OCI-LY3 (cell line): ENCODE results near the gene CTNNA3.

ENCODE experiments used
- H2AFZ ChIP-seq: fragments of 200-600, 300-600 bp; shearing (Covaris generic); 2 replicates; pipeline ENCODE4 v1.6.0; 2014; ENCODE audit warnings: antibody characterized with exemption, low read depth, low read length
- H3K27ac ChIP-seq: fragments of 200-600, 300-600 bp; sonication (generic); 2 replicates; pipeline ENCODE4 v1.5.1; 2014; ENCODE audit warnings: mild to moderate bottlenecking, low read length, moderate library complexity, mixed read lengths
- H3K27me3 ChIP-seq: fragments of 200-600, 300-600 bp; sonication (generic); 2 replicates; pipeline ENCODE4 v1.6.1; 2014; ENCODE audit warnings: low read depth, low read length, mixed read lengths
- H3K36me3 ChIP-seq: fragments of 200-600, 300-600 bp; sonication (generic); replicated peaks from 2 replicates; pipeline ENCODE3; 2014; ENCODE audit warnings: low read depth, low read length, mixed read lengths
- H3K4me1 ChIP-seq: fragments of 300-600, 200-600 bp; sonication (generic); 2 replicates; pipeline ENCODE4 v1.6.1; 2014; ENCODE audit warnings: low read length, mixed read lengths
- H3K4me2 ChIP-seq: fragments of 200-600, 300-600 bp; sonication (generic); 2 replicates; pipeline ENCODE4 v1.6.1; 2014; ENCODE audit warnings: low read length, mixed read lengths
- H3K4me3 ChIP-seq: fragments of 300-600, 200-600 bp; sonication (generic); 2 replicates; pipeline ENCODE4 v1.5.1; 2014; ENCODE audit warnings: antibody characterized with exemption, mild to moderate bottlenecking, low read length, moderate library complexity
- H3K79me2 ChIP-seq: fragments of 300-600, 200-600 bp; shearing (Covaris generic); 2 replicates; pipeline ENCODE4 v1.6.1; 2014; ENCODE audit warnings: mild to moderate bottlenecking, low read length, mixed read lengths
- H3K9ac ChIP-seq: fragments of 300-600, 200-600 bp; shearing (Covaris generic); 2 replicates; pipeline ENCODE4 v1.6.0; 2014; ENCODE audit warnings: mild to moderate bottlenecking, low read length, moderate library complexity
- H3K9me3 ChIP-seq: fragments of 200-600, 300-600 bp; shearing (Covaris generic); 2 replicates; pipeline ENCODE4 v1.6.1; 2014; ENCODE audit warnings: low read length, mixed read lengths; ENCODE audit not compliant: insufficient read depth
- H4K20me1 ChIP-seq: fragments of 200-600, 300-600 bp; sonication (generic); 2 replicates; pipeline ENCODE4 v1.6.1; 2016; ENCODE audit warnings: low read length, mixed read lengths; ENCODE audit not compliant: insufficient read depth
- EZH2phosphoT487 ChIP-seq: fragments of 200-600 bp; shearing (Covaris generic); IDR thresholded peaks from 2 replicates; pipeline ENCODE4 v1.6.1; 2018; ENCODE audit warnings: antibody characterized with exemption, mixed run types, low read depth
- TF ChIP-seq, protein P1 (sequence below): fragments of 200-600, 300-600 bp; sonication (generic); IDR thresholded peaks from 2 replicates; pipeline ENCODE4 v1.5.1; 2014; ENCODE audit warnings: antibody characterized with exemption, low read length, low read depth

CTNNA3 gene

DNA sequence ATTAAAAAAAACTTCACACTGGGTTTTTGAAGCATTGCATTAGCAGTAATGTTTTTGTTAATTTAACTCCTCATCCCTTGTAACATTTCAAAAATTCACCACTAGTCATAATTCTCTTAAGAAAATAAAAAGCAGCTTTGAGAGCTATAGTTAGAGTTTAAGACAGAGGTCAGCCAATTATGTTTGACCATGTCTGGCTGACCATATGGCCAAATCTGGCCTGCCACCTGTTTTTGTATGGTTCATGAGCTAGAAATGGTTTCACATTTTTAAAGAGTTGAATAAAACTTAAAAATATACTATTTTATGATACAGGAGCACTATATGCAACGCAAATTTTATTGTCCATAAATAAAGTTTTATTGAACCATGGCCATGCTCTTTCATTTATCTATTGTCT lies 843.2 kb downstream of the CTNNA3 start:
- H3K79me2 ChIP-seq = no peaks in the 10 kb centered on the region
- no peaks in the 10 kb centered on the region for H3K36me3 ChIP-seq
- no peak overlapping the region for H3K4me3 ChIP-seq
- H3K27me3 ChIP-seq = no peaks in the 10 kb centered on the region
- no peak overlapping the region for H3K9ac ChIP-seq
- TF ChIP-seq EZH2phosphoT487 = no peak
- TF ChIP-seq, protein P1, sequence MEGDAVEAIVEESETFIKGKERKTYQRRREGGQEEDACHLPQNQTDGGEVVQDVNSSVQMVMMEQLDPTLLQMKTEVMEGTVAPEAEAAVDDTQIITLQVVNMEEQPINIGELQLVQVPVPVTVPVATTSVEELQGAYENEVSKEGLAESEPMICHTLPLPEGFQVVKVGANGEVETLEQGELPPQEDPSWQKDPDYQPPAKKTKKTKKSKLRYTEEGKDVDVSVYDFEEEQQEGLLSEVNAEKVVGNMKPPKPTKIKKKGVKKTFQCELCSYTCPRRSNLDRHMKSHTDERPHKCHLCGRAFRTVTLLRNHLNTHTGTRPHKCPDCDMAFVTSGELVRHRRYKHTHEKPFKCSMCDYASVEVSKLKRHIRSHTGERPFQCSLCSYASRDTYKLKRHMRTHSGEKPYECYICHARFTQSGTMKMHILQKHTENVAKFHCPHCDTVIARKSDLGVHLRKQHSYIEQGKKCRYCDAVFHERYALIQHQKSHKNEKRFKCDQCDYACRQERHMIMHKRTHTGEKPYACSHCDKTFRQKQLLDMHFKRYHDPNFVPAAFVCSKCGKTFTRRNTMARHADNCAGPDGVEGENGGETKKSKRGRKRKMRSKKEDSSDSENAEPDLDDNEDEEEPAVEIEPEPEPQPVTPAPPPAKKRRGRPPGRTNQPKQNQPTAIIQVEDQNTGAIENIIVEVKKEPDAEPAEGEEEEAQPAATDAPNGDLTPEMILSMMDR = no peak
- no peaks in the 10 kb centered on the region for H3K9me3 ChIP-seq
- H4K20me1 ChIP-seq = no peaks in the 10 kb centered on the region
- H3K27ac ChIP-seq = no peak overlapping the region
- no peaks in the 10 kb centered on the region for H3K4me1 ChIP-seq
- H2AFZ ChIP-seq = no peak overlapping the region
- no peak overlapping the region for H3K4me2 ChIP-seq

DNA sequence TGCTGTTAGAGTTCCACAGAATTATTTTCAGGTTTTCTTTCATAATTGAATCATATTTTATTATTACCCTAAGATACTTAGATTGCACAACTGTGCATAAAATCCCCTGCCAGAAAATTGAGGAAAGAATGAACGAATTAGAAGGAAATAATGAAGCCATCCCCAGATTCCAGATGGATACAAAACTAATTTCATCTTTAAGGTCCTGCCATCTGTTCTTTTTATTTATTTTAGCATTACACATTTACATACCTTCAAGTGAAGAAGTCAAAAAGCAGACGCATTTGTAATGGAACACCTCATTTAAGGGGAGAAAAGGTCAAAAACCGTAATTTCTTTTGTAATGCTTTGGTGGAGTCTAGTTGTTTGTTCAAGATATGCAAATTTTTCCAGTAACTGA lies 847.1 kb downstream of the CTNNA3 start:
- Histone ChIP-seq H3K4me2 (no peak overlapping the region), H3K79me2 (no peaks in the 10 kb centered on the region), H2AFZ (no peak overlapping the region), H3K27ac (no peak overlapping the region), H3K36me3 (no peaks in the 10 kb centered on the region), H3K4me1 (no peaks in the 10 kb centered on the region), H3K4me3 (no peak overlapping the region), H3K9me3 (no peaks in the 10 kb centered on the region), H4K20me1 (no peaks in the 10 kb centered on the region), H3K27me3 (no peaks in the 10 kb centered on the region), H3K9ac (no peak overlapping the region)
- TF ChIP-seq, protein P1 = no peak

DNA sequence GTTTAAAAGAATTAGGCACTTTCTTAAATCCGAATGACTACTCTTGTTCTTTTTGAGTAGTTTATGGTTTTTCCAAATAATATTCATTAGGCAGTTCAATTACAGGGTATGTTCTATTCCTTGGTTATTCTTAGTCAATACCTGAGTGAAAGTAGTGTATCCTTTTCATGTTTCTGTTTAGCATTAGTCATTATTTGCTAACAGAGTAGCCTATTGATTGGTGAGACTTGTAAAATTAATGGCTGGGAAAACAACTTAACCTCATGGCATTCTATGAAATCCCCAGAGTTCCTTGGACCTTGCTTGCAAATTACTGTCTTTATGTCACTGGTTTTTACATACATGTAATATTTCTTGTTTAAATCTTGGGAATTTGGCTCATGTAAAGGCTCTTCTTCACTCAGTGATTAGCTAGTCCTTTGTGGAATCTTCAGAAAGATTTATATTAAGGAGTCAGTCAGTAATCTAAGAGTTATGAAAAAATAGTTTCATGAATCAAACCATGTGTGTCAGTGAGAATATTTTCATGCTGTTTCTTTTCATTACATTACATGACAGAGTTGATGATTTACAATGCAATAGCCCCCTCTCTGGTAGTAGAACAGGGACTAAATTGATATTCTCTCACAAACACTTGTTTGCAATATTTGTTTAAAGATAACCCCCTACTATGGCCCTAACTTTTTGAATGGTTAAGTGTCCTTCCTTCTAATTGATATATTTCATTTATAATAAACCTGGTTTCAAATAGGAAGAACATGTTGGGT lies 851.6 kb downstream of the CTNNA3 start:
- no peaks in the 10 kb centered on the region for H3K4me1 ChIP-seq
- no peak overlapping the region for H3K4me3 ChIP-seq
- TF ChIP-seq, protein P1 = no peak
- TF ChIP-seq EZH2phosphoT487 = no peak
- no peaks in the 10 kb centered on the region for H3K27me3 ChIP-seq
- H3K79me2 ChIP-seq = no peaks in the 10 kb centered on the region
- H3K4me2 ChIP-seq = no peak overlapping the region
- no peak overlapping the region for H3K27ac ChIP-seq
- H3K9ac ChIP-seq = no peak overlapping the region
- no peaks in the 10 kb centered on the region for H3K36me3 ChIP-seq
- H4K20me1 ChIP-seq = no peaks in the 10 kb centered on the region
- H2AFZ ChIP-seq = no peak overlapping the region
- H3K9me3 ChIP-seq = no peaks in the 10 kb centered on the region

DNA sequence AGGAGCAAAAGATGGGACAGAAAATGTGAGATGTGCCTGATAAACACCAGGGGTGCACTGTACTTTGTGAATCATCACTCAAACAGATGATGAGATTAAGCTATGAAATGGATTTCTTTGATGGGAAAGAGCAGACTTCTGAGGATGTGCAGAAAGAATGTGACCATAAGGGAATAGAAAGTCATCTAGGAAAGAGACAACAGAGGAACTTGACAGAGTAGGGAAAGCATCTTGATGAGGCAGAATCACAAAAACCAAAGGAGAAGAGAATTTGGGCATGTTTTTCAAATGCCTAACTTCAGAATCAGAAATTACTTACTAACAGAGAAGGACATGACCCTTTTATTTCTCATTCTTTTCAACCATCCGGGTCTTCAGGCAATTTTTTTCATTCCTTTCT lies 852.6 kb downstream of the CTNNA3 start:
- no peaks in the 10 kb centered on the region for H4K20me1 ChIP-seq
- H3K9me3 ChIP-seq = no peaks in the 10 kb centered on the region
- no peaks in the 10 kb centered on the region for H3K27me3 ChIP-seq
- H3K4me3 ChIP-seq = no peak overlapping the region
- H3K4me1 ChIP-seq = no peaks in the 10 kb centered on the region
- no peaks in the 10 kb centered on the region for H3K79me2 ChIP-seq
- H3K36me3 ChIP-seq = no peaks in the 10 kb centered on the region
- no peak overlapping the region for H3K27ac ChIP-seq
- TF ChIP-seq, protein P1 = no peak
- no peak for TF ChIP-seq EZH2phosphoT487
- H3K4me2 ChIP-seq = no peak overlapping the region
- H3K9ac ChIP-seq = no peak overlapping the region
- H2AFZ ChIP-seq = no peak overlapping the region
